GM21390 (cell line): ENCODE results near the gene TMEM219.
"Not testable (repeated sequence)": the region's sequence is repeated elsewhere in the genome, so short reads cannot be mapped to it uniquely, and the experiment has no call there.

Experiments
- ATAC-seq: cut with Tn5 transposase; IDR thresholded peaks from one replicate; pipeline ENCODE4 v1.9.1; 2021; ENCODE audit not compliant: unreplicated experiment

TMEM219 gene

DNA sequence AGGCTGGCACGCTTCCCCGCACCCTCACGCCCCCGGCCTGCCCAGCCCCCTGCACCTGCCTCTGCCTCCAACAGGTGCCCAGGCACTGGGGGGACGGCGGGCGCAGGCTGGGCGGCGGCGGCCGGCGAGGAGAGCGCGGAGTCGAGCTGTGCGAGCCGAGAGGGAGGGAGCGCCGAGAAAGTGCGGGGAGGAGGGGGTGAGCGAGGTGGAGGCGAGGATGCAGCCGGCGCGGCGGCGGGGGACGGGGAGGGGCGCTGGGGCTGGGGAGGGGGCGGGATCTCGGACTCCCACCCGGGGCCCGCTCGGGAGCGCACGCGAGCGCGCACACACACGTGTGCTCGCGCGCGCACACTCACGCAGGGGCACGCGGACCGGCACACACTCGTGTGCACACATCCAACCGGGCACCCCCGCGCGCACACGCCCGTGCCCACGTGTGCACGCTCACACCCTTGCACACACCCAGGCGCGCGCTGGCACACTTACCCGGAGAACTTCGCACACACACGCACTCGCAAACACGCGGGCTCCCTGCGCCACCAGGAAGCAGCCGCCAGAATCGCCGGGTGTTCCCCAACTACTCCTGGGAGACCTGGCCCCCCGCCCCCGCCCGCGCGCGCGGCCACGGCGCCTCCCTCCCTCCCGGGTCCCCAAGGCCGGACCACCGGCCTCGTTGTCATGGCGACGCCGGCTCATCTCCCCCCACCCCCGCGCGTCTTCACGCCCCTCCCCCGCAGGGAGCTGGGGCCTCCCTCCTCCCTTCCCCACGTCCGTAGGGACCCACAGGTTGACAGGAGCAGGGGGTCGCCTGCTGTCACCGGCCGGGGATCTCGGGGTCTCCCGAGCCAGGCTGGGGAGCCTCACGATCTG is 49.2 kb downstream of the TMEM219 start, which contains the start of gene DOC2A:
TSS of gene DOC2A (minus strand) at position 184 of the 870 bp plus-strand sequence. CDS start 805 bp downstream, outside the sequence.
- no peak for ATAC-seq

DNA sequence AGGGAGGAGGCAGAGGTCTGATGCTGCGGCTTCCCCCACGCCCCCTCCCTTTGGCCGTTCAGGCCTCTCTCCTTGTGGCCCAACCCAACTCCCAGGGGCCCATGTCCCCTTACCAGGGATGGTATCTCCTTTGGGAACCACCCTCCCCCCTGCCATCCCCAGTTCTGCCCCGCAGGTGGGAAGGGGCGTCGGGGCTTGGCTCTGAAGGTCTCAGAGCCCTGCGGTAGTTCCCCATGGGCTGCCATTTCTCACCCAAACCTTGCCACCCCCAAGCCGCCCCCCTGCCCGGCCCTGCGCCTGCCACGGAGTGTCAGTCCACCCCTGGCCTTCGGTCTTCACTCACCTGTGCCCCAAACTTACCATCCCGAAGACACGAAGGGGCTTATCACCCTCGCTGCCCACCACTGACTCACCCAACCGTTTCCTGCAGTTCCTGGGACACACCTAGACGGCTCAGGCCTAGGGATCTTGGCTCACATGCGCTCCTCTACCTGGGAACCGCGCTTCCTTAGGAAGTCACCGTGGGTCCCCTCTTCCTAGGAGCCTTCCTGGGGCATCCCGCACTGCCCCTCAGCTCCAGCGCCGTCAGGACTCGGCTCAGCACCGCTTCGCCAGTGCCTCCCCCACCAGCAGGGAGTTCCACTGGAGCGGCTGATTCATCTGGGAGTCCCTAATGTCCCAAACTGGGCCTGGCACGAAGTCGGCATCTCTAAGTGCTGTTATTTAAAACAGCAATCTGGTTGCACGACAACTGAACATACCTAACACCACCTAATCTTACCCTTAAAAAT is 50.0 kb downstream of the TMEM219 start:
- no peak for ATAC-seq

DNA sequence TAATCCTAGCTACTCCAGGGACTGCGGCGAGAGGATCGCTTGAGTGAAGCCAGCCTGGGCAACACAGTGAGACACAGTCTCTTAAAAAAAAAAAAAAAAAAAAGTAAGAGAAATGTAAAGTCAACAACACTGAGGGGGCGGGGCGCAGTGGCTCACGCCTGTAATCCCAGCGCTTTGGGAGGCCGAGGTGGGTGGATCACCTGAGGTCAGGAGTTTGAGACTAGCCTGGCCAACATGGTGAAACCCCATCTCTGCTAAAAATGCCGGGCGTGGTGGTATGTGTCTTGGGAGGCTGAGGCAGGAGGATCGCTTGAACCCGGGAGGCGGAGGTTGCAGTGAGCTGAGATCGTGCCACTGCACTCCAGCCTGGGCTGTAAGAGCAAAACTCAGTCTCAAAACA is 50.7 kb downstream of the TMEM219 start:
- ATAC-seq: not testable (repeated sequence)

DNA sequence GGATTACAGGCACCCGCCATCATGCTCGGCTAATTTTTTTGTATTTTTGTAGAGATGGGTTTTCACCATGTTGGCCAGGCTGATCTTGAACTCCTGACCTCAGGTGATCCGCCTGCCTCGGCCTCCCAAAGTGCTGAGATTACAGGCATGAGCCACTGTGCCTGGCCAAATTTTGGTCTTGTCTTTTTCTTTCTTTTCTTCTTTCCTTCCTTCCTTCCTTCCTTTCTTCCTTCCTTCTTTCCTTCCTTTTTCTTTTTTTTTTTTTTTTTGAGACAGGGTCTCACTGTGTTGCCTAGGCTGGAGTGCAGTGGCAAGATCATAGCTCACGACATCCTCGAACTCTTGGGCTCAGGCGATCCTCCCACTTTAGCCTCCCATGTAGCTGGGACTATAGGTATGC is 53.6 kb downstream of the TMEM219 start:
- not testable (repeated sequence) for ATAC-seq

DNA sequence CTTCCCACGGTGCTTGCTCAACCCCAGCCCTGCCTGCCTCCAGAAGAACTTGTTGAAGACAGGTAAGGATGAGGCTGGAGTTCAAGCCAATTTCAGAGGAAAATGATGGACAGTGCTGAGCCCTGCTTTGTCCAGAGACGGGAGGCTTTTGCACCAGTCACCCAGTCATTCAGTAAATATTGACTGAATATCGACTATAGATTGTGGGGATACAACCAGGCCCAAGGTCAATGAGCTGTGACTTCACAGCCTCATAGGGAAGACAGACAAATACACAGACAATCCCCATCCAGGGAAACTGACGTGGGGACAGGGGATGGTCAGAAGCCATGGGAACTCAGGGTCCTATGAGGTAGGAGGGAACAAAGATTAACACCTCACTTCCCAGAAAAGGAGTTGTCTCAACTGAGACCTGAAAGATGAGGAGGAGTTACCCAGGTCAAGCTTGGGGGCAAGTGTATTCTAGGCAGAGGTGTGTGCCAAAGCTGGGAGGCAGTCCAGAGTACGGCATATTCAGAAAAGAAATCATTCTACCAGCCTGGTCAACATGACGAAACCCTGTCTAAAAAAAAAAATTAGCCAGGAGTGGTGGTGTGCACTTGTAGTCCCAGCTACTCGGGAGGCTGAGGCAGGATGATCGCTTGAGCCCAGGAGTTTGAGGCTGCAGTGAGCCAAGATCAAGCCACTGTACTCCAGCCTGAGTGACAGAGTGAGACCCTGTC is 54.8 kb downstream of the TMEM219 start:
- ATAC-seq: no peak

DNA sequence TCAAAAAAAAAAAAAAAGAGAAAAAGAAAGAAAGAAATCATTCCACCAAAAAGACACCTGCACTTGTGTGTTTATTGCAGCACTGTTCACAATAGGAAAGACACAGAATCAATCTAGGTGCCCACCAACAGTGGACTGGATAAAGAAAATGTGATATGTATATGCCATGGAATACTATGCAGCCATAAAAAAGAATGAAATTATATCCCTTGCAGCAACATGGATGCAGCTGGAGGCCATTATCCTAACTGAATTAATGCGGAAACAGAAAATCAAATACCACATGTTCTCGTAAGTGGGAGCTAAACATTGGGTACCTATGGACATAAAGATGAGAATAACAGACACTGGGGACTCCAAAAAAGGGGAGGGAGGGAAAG is 55.4 kb downstream of the TMEM219 start:
- ATAC-seq: no peak

DNA sequence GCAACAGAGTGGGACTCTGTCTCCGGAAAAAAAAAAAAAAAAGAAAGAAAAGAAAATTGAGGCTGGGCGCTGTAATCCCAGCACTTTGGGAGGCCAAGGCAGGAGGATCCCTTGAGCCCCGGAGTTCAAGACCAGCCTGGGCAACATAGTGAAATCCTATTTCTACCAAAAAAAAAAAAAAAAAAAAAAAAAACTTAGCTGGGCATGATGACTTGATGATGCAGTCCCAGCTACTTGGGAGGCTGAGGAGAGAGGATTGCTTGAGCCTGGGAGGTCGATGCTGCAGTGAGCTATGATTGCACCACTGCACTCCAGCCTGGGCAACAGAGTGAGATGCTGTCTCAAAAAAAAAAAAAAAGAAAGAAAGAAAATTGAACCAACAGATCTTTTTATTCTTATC is 56.1 kb downstream of the TMEM219 start:
- ATAC-seq: not testable (repeated sequence)

DNA sequence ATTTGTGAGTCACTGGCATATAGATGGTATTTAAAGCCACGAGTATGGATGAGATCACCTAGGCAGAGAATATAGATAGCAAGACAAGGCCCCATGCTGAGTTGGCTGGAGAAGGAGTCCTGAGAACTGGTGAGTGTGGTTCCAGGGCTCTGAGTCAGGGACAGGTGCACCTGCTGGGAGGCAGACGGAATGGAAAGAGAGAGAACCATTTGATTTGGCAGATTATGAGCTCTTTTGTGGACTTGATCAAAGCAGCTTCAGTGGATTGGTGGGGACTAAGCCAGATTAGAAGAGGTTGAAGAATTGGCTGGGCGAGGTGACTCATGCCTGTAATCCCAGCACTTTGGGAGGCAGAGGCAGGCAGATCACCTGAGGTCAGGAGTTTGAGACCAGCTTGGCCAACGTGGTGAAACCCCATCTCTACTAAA is 56.9 kb downstream of the TMEM219 start:
- ATAC-seq: no peak
